Nucleus accumbens (tissue), 56 donors: ENCODE results near the gene PIM1.
"Not testable (repeated sequence)": the region's sequence is repeated elsewhere in the genome, so short reads cannot be mapped to it uniquely, and the experiment has no call there.

Experiments
- DNase-seq, 56 donors: peaks; one replicate each; lab custom pipeline; 2025; lab: John Stamatoyannopoulos, UW

The PIM1 gene

DNA sequence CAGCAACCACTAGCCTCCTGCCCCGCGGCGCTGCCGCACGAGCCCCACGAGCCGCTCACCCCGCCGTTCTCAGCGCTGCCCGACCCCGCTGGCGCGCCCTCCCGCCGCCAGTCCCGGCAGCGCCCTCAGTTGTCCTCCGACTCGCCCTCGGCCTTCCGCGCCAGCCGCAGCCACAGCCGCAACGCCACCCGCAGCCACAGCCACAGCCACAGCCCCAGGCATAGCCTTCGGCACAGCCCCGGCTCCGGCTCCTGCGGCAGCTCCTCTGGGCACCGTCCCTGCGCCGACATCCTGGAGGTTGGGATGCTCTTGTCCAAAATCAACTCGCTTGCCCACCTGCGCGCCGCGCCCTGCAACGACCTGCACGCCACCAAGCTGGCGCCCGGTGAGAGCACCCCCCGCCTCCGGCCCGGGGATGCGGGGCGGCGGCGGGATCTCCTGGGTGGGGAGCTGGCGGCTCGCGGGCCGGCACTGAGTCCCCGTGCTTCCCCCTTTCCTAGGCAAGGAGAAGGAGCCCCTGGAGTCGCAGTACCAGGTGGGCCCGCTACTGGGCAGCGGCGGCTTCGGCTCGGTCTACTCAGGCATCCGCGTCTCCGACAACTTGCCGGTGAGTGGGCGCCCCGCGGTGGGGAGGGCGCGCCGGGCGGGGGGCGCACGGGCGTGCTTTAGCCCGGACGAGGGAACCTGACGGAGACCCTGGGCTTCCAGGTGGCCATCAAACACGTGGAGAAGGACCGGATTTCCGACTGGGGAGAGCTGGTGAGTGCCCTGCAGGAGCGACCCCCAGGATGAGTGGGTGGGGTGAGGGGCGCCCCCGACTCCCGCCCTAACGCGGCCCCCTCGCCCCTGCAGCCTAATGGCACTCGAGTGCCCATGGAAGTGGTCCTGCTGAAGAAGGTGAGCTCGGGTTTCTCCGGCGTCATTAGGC, 585 bp downstream of the PIM1 start:
- DNase-seq = peak in 23 of 56 donors; percentile 25 to 78 (median 48)

- peak in 48 of 56 donors; percentile 5 to 68 (median 38) for DNase-seq
These were observed 1.4 kb downstream of the PIM1 start for GRCh38 chr6:37171201-37171969.

DNA sequence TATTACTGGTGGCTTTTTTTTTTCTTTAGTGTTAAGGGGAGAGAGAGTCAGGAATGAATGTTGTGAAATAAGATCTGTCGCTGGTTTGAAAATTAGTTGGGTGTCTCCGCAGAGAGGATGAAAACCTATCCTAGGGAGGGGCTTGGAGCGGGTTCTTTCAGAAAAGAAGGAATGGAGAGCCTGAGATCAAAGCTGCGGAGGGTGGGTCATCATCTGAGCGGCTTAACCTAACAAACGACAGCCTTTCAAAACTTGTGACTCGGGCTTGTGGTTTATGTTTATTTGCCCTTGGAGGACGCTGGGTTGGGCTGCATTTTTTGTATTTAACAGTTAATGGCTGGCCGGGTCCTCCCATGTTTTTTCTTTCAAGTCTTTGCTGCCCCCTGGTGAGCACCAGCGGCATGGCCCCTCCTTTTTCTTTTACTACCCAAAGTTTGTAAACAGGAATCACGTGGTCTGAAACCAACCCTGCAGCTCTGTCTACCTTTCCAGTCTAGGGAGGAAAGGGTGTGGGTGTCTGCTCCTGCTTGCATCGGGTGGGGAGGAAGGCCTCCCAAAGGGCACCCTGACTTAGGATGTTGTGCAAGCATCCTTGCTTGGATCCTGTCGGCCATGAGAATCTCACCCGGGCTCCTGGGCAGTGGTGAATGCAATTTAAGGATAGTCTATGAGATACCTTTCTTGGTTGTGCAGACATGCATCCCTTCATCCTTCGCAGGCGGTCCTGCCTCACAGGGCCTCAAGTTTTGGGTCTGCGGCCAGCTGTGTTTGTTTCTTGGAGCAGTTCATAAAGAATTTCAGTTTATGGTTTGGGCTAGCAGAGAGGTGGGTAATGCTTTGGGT, 2.2 kb downstream of the PIM1 start:
- peak in 53 of 56 donors; percentile 25 to 95 (median 81) for DNase-seq

DNA sequence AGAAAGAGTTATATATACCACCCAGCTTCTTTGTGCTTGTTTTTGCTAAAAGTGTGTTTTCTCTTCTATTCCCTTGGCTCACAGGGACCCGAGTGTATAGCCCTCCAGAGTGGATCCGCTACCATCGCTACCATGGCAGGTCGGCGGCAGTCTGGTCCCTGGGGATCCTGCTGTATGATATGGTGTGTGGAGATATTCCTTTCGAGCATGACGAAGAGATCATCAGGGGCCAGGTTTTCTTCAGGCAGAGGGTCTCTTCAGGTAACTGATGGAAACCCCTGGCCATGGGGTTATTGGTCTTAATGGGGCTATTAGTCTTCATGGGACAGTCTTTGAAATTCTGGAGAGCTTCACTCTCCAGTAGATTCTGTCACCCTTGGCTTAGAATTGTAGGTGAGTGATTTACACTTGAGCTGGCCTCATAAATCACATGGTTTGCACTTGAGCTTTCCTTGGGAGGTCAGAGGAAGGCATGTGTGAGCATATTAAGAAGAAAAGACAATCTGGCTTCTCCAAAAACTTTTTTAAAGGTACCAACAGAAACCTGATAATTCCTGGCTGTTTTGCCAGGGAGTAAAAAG, 3.0 kb downstream of the PIM1 start:
- no peak for DNase-seq

DNA sequence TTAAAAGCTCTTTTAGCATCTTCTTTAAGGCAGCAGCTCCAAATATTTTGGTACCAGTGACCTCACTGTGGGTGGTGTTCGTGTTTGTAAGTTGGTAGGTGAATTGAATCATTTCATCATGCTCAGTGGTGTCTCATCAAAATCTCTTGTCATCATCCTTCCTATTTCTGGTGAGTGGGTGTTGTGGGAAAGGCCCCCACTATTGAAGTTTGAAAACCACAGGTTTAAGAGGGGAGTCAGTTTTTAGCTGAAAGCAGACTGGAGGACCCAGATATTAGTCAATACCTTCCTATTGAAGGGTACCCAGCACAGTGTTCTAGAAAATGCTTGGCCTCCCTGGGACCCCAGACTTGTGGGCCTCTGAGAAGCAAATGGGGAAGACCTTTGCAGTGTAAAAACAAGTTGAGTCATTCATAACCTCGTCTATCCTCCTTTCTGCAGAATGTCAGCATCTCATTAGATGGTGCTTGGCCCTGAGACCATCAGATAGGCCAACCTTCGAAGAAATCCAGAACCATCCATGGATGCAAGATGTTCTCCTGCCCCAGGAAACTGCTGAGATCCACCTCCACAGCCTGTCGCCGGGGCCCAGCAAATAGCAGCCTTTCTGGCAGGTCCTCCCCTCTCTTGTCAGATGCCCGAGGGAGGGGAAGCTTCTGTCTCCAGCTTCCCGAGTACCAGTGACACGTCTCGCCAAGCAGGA, 3.7 kb downstream of the PIM1 start:
- no peak for DNase-seq

DNA sequence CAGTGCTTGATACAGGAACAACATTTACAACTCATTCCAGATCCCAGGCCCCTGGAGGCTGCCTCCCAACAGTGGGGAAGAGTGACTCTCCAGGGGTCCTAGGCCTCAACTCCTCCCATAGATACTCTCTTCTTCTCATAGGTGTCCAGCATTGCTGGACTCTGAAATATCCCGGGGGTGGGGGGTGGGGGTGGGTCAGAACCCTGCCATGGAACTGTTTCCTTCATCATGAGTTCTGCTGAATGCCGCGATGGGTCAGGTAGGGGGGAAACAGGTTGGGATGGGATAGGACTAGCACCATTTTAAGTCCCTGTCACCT, 4.2 kb downstream of the PIM1 start:
- no peak for DNase-seq

- DNase-seq = no peak
These were observed 4.8 kb downstream of the PIM1 start for GRCh38 chr6:37174515-37175331.

DNA sequence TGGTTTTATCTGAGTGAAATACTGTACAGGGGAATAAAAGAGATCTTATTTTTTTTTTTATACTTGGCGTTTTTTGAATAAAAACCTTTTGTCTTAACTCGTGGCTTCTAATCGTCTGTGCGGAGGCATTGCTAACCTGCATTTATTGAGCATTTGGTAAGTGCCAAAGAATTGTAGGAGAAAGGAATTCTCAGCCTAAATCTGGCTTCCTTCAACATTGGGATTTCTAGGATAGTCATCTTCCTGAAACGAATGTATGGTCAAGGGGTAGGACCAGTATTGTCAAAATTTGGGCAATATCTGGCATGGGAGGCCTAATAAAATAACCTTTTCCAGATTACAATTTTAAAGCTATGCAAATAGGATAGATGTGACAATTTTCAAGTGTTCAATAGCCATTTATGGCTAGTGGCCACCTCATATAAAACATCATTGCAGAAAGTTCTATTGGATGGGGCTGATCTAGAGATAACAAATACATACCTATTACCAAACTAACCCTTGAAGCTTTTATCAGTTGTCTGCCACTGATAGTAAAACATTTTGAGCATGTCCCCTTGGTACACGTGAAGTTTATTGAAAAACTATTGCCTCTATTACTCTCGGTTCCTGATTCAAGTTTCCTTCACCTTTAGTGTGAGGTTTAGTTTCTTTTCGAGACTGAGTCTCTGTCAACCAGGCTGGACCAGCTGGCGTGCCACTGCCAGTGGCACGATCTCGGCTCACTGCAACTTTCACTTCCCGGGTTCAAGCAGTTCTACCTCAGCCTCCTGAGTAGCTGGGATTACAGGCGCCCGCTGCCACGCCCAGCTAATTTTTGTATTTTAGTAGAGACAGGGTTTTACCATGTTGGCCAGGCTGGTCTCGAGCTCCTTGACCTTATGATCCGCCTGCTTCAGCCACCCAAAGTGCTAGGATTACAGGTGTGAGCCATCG, 5.6 kb downstream of the PIM1 start:
- no peak for DNase-seq

DNA sequence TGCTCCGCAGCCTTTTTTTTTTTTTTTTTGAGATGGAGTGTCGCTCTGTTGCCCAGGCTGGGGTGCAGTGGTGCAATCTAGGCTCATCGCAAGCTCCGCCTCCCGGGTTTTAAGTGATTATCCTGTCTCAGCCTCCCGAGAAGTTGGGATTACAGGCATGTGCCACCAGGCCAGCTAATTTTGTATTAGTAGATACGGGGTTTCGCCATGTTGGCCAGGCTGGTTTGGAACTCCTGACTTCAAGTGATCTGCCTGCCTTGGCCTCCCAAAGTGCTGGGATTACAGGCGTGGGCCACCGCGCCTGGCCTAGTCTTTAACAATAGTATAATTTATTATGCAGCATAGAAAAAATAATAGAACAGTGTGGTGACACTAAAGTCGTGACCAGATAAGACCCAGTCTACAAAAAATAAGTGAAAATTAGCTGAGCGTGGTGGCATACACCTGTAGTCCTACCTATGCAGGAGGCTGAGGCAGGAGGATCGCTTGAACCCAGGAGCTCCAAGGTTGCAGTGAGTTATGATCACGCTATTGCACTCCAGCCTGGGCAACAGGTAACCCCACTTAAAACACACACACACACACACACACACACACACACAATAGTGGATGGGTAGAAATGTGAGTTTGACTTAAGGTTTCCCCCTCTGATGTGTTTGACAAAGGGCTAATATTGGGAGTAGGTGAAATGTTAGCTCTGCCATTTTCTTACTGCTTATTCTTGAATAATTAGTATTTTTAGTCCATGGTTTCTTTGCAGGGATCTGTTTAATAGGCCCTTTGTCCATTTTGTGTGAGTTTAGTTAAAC, 6.5 kb downstream of the PIM1 start:
- DNase-seq = no peak

DNA sequence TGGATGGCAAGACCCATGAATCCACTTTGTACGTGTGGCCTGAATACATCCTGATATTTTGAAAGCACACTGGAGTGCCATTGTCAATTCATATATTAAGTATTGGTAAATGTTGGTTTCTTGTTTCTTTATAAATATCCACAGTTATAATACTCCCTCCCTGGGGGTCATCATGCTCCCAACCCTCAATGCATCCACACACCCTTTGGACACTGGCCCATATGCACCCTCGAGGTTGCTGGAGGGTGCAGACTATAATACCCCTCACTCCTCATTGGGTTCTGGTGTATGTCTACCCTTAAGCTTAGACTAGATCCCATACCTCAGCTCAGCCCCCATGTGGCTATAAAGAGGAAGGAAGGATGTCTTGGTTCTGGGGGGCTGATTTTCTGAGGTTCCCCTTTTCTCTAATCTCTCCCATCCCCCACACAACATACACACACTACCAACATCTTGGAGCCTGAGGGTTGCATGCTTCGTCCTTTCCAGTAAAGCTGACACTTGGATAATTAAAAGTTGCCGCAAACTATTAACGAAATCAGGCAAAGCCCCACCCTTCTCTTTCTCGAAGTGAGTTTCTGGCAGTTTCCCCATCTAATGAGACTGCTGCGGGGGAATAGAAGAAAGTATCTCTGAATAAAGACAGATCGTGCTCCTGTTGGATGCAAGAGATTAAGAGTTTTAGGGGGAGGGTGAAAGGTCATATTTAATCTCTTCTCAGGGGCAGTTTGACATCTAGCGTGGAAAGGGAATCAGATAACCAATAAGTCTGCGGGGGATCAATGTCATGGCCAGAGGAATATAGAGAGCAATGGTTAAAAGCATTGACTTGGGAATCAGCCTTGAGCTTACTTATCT, 7.4 kb downstream of the PIM1 start:
- DNase-seq = no peak

GRCh38 chr6:37177935-37178517, 8.1 kb downstream of the PIM1 start:
- DNase-seq = no peak

DNA sequence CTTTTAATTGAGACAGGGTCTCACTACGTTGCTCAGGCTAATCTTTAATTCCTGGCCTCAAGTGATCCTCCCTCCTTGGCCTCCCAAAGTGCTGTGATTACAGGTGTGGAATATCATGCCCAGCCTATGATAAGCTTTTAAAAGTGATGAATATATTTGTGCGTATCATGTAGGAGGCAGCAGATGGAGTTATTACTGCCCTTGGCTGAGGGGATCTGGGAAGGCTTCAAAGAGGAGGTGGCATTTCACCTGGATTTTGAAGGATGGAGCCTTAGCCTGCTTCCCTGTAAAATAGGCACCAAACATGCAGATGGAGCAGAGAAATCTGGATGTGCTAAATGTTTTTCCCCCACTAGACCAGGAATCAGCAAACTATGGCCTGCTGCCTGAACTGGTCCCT, 10.1 kb downstream of the PIM1 start:
- DNase-seq = no peak

DNA sequence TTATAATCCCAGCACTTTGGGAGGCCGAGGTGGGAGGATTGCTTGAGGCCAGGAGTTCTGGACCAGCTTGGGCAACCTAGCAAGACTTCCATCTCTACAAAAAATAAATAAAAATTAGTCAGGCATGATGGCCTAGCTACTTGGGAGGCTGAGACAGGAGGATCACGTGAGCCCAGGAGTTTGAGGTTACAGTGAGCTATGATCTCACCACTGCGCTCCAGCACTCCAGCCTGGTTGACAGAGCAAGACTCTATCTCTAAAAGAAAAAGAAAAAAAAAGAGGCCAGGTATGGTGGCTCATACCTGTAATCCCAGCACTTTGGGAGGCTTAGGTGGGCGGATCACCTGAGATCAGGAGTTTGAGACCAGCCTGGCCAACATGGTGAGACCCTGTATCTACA, 10.7 kb downstream of the PIM1 start:
- DNase-seq = not testable (repeated sequence)

DNA sequence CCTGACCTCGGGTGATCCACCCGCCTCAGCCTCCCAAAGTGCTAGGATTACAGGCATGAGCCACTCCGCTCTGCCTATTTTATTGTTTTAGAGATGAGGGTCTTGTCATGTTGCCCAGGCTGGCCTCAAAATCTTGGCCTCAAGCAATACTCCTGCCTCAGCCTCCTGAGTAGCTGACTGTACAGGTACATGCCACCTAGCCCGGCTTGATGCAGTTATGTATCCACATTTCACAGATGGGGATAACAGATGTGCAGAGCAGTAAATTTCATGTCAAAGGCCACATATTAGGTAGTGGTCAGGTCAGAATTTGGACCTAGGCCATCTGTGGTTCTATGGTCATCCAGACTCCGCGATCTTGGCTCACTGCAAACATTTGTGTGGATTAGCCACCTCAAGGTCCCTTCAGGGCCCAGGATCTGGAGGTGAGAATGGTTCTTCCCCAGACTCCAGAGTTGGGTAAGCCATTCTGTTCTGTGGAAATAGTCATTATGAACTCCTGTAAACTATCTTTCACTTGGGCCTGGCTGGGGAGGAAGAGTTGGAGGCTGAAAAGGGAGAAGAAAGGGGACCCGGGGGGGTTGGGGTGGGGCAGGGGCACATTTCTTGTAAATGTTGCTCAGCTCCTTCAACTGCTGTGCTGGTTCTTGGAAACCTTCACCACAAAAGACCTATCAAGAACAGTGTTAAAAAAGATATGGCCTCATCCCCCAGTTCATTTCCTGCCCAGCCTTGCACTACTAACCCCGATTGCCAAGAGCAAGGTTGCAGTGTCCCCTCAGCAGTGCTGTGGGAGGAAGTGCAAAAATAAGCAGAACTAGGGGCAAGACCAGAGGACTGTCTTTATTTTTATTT, 13.0 kb downstream of the PIM1 start:
- DNase-seq = peak in 9 of 56 donors; percentile 4 to 24 (median 13)
